Heart right ventricle (tissue), 16 donors: ENCODE results near the gene CRX. TPM values are rescaled to one million over a fixed set of nuclear protein-coding genes. Genes with fewer than 3 reads are reported as not detected.
"Not testable (repeated sequence)": the region's sequence is repeated elsewhere in the genome, so short reads cannot be mapped to it uniquely, and the experiment has no call there.

Experiments used
- ATAC-seq, 8 donors: fragments of 200-7000 bp; cut with Tn5 transposase; one replicate each; pipeline ENCODE4 v1.9.1; 2020; ENCODE audit warnings: mild to moderate bottlenecking in 8 of 8, moderate library complexity in 8 of 8, moderate number of reproducible peaks in 1 of 8
- DNase-seq, 2 donors: peaks; one replicate each; pipeline ENCODE4 v3.0.0-alpha.2; 2020
- H3K27ac ChIP-seq, 10 donors: fragments of 200-600 bp; sonication (generic) in 2 of 10; one replicate each; pipeline versions ENCODE4 v1.5.0 to v1.8.0; 2020 to 2022; ENCODE audit warnings: mild to moderate bottlenecking in 3 of 10
- H3K27me3 ChIP-seq, 7 donors: fragments of 200-600 bp; one replicate each; pipeline ENCODE4 v1.8.0; 2021 to 2022; ENCODE audit warnings: mild to moderate bottlenecking in 2 of 7
- H3K36me3 ChIP-seq, 9 donors: fragments of 200-600 bp; sonication (generic) in 1 of 9; one replicate each; pipeline versions ENCODE4 v1.5.0 to v1.8.0; 2020 to 2022; ENCODE audit warnings: mild to moderate bottlenecking in 2 of 9
- H3K4me1 ChIP-seq, 9 donors: fragments of 200-600 bp; sonication (generic) in 1 of 9; one replicate each; pipeline versions ENCODE4 v1.5.0 to v1.8.0; 2020 to 2022; ENCODE audit warnings: mild to moderate bottlenecking in 4 of 9
- H3K4me3 ChIP-seq, 10 donors: fragments of 200-600 bp; sonication (generic) in 2 of 10; one replicate each; pipeline versions ENCODE4 v1.5.0 to v1.8.0; 2020 to 2022; ENCODE audit warnings: mild to moderate bottlenecking in 7 of 10, moderate library complexity in 2 of 10
- H3K9me3 ChIP-seq, 11 donors: fragments of 200-600 bp in 10 of 11; sonication (generic) in 2 of 11; one replicate each; pipeline versions ENCODE4 v1.5.0 to v1.8.0; 2013 to 2022; ENCODE audit warnings: mild to moderate bottlenecking in 2 of 11, control low read depth in 1 of 11, moderate library complexity in 1 of 11
- CTCF ChIP-seq, 9 donors: fragments of 200-600 bp; sonication (generic) in 2 of 9; IDR thresholded peaks; one replicate each; pipeline versions ENCODE4 v1.5.0 to v1.8.0; 2021 to 2022; ENCODE audit warnings: antibody characterized with exemption in 9 of 9, mild to moderate bottlenecking in 5 of 9, moderate library complexity in 1 of 9
- WGBS, 2 donors: extraction: QIAGEN DNeasy Blood & Tissue Kit; methylation state at CpG; one replicate each; pipeline ENCODE4 v1.1.7; 2013; ENCODE audit warnings: inconsistent platforms in 1 of 2; 5-methylcytosine and 5-hydroxymethylcytosine counted together
- intact Hi-C, 10 donors: fragments of 100-400 bp; cut with DNase I; formaldehyde crosslinking; loops; one replicate each; pipeline versions ENCODE4 v1.11.1 to v1.14.2; 2022
- polyA plus RNA-seq, 2 donors: library from polyadenylated mRNA; stranded (reverse); fragments of 200-250 nt; gene quantifications; one replicate each; pipeline ENCODE4 v1.2.3, GENCODE V29; 2013
- total RNA-seq, 10 donors: library from RNA; stranded (reverse); fragmentation: NEBNext Ultra II Directional in 3 of 10; extraction: Animal tissue kit (Norgen Biotek cat#: 25700) in 3 of 10; gene quantifications; one replicate each; pipeline versions ENCODE4 v1.2.1 to v1.2.4, GENCODE V29; 2021 to 2023
- donor health status: Arrhythmogenic right ventricular cardiomyopathy.
- donor health status: ischemic (EF 13 %, LVEDD 7.1; RV severe dilation, severe dysfunction).
- donor health status: healthy with polysubstance abuse.
- donor health status: DM: no; HTN: yes; CAD: no.
- donor health status: DM: no; HTN: no; CAD: no.
- donor health status: ischemic (EF 25% LVEDD 6.9; RV normal size, moderate dysfunction).
- donor health status: ischemic (EF 25% LVEDD 5.7; RV mildly dilated, moderate dysfunction).
- donor health status: healthy.
- donor health status: DM: yes; HTN: yes; CAD: no.
- donor health status: Ischemic cardiomyopathy.
- donor health status: ischemic (EF 35%, LVEDD 5.7; RV mildly dilated, moderate dysfunction).
- donor health status: nonischemic (EF 11% LVEDD 7.7; RV severe dilation, severe dysfunction).
- donor health status: DM: yes; HTN: yes; CAD: no.
- donor health status: PGD.
- donor health status: ischemic (EF 29% LVEDD 5.4; RV normal size, mild dysfunction).
- donor health status: nonischemic (EF 23%, LVEDD 6.1; RV moderate dilation, normal function).

CRX gene
- total and polyA plus RNA-seq, 12 donors, result not detected

GRCh38 chr19:47854459-47854858 lies 32.7 kb downstream of the CRX start:
- H3K4me3 ChIP-seq, result no peak overlapping the region
- intact Hi-C loops, result no loop called here
- DNase-seq, result no peak
- peaks cover 6 to 79% (median 57%) of the 10 kb centered on the region in 7 donors for H3K27me3 ChIP-seq
- H3K4me1 ChIP-seq, result no peaks in the 10 kb centered on the region
- no peaks in the 10 kb centered on the region for H3K9me3 ChIP-seq
- no peaks in the 10 kb centered on the region for H3K36me3 ChIP-seq
- H3K27ac ChIP-seq, result no peak overlapping the region
- no peak for ATAC-seq
- 73 to 83% methylated on average over 4 of the region's 4 CpGs for WGBS, 2 donors
- no peak for TF ChIP-seq CTCF (IDR thresholded peaks at IDR 0.05)

GRCh38 chr19:47858231-47858630 lies 36.5 kb downstream of the CRX start:
- DNase-seq, intact Hi-C loops, H3K27ac ChIP-seq, ATAC-seq, H3K9me3 ChIP-seq, H3K36me3 ChIP-seq, H3K4me3 ChIP-seq, H3K4me1 ChIP-seq: not testable (repeated sequence)
- WGBS, 2 donors, result 85 to 86% methylated on average over 9 of the region's 9 CpGs
- peaks cover 6 to 64% (median 26%) of the 10 kb centered on the region in 7 donors for H3K27me3 ChIP-seq

- 85 to 86% methylated on average over 9 of the region's 9 CpGs for WGBS, 2 donors
- H3K27ac ChIP-seq, H3K4me3 ChIP-seq, H3K4me1 ChIP-seq, ATAC-seq, intact Hi-C loops, H3K36me3 ChIP-seq, H3K9me3 ChIP-seq, DNase-seq: not testable (repeated sequence)
- peaks cover 4 to 58% (median 21%) of the 10 kb centered on the region in 7 donors for H3K27me3 ChIP-seq
These were observed 37.0 kb downstream of the CRX start, which contains the start of gene TPRX2 for GRCh38 chr19:47858646-47859285. Gene TPRX2 (plus strand): TSS chr19:47859235. CDS start chr19:47859247, 12 bp downstream.

GRCh38 chr19:47859838-47860237 lies 38.1 kb downstream of the CRX start:
- peaks cover 0 to 48% (median 15%) of the 10 kb centered on the region in 7 donors for H3K27me3 ChIP-seq
- H3K36me3 ChIP-seq, ATAC-seq, H3K4me1 ChIP-seq, H3K27ac ChIP-seq, DNase-seq, H3K9me3 ChIP-seq, H3K4me3 ChIP-seq: not testable (repeated sequence)
- intact Hi-C loops, result loop anchor here in 6 of 10 donors (5.0 to 10.0 kb wide), 4 partner anchors 45 to 95 kb away; no protein-coding TSS in a partner anchor
- WGBS, 2 donors, result 88 to 93% methylated on average over 5 to 9 of the region's 17 CpGs

- H3K27me3 ChIP-seq, result peaks cover 0 to 39% (median 11%) of the 10 kb centered on the region in 7 donors
- DNase-seq, result no peak
- intact Hi-C loops, result loop anchor here in 6 of 10 donors (5.0 to 10.0 kb wide), 4 partner anchors 46 to 96 kb away; no protein-coding TSS in a partner anchor
These were observed 39.0 kb downstream of the CRX start for GRCh38 chr19:47860602-47861297.

More at GRCh38 chr19:47860602-47861297, 39.0 kb downstream of the CRX start:
- Histone ChIP-seq H3K9me3 (peaks cover 0 to 4% (median 0%) of the 10 kb centered on the region in 11 donors), H3K36me3 (no peaks in the 10 kb centered on the region), H3K27ac (no peak overlapping the region), H3K4me3 (no peak overlapping the region), H3K4me1 (no peaks in the 10 kb centered on the region)
- no peak for TF ChIP-seq CTCF (IDR thresholded peaks at IDR 0.05)
- ATAC-seq, result no peak
- WGBS, 2 donors, result 41 to 48% methylated on average over 28 to 29 of the region's 34 CpGs
